Fibroblast of the aortic adventitia (primary cell): ENCODE measurements around the gene AGGF1. TPM values are rescaled to one million over a fixed set of nuclear protein-coding genes. Genes with fewer than 3 reads are reported as not detected.
"Not testable (repeated sequence)": the region's sequence is repeated elsewhere in the genome, so short reads cannot be mapped to it uniquely, and the experiment has no call there.

Experiments used
- DNase-seq: peaks from one replicate; pipeline ENCODE4 v3.0.0-alpha.2; 2010; ENCODE audit warnings: low read depth
- H3K4me3 ChIP-seq: 2 replicates; pipeline ENCODE4 v1.5.1; 2011; ENCODE audit warnings: low read depth, mild to moderate bottlenecking, control low read depth, low read length, moderate library complexity
- total RNA-seq: library from RNA; depleted of rRNA; stranded (reverse); fragments of >200 nt; gene quantifications from 2 replicates; pipeline ENCODE4 v1.2.3, GENCODE V29; 2012; ENCODE audit warnings: low replicate concordance
- TF ChIP-seq, protein P1 (sequence below): IDR thresholded peaks from 2 replicates; pipeline ENCODE4 v1.5.1; 2011; ENCODE audit warnings: mild to moderate bottlenecking, low read length, control low read depth, inconsistent platforms; ENCODE audit not compliant: insufficient read depth

AGGF1 gene
- total RNA-seq, 1 donor, result 22.5 TPM

DNA sequence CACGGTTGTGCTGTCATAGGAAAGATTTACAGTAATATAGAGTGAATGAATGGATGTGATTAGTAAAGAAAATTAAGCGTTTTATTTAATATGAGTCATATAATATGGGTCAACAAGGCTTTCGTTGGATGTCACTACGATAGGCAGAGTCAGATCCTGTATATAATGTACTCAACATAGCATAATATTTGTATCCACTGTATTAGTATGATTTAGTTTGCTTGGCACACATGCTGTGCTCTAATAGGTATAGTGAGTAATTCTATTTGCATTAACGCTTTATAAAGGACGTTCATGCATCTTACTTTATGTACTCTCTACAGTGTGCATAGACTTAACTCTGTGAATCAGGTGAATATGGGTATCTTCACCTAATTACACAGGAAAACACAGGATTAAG, 35.9 kb upstream of the AGGF1 start:
- no peak overlapping the region for H3K4me3 ChIP-seq
- TF ChIP-seq, protein P1, sequence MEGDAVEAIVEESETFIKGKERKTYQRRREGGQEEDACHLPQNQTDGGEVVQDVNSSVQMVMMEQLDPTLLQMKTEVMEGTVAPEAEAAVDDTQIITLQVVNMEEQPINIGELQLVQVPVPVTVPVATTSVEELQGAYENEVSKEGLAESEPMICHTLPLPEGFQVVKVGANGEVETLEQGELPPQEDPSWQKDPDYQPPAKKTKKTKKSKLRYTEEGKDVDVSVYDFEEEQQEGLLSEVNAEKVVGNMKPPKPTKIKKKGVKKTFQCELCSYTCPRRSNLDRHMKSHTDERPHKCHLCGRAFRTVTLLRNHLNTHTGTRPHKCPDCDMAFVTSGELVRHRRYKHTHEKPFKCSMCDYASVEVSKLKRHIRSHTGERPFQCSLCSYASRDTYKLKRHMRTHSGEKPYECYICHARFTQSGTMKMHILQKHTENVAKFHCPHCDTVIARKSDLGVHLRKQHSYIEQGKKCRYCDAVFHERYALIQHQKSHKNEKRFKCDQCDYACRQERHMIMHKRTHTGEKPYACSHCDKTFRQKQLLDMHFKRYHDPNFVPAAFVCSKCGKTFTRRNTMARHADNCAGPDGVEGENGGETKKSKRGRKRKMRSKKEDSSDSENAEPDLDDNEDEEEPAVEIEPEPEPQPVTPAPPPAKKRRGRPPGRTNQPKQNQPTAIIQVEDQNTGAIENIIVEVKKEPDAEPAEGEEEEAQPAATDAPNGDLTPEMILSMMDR, result no peak
- no peak for DNase-seq

DNA sequence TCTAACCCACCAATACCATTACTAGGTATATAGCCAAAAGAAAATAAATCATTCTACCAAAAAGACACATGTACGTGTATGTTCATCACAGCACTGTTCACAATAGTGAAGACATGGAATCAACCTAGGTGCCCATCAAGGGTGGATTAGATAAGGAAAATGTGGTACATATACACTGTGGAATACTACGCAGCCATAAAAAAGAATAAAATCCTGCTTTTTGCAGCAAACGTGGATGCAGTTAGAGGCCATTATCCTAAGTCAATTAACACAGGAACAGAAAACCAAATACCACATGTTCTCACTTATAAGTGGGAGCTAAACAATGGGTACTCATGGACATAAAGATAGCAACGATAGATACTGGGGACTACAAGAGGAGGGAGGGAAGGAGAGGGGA, 32.0 kb upstream of the AGGF1 start:
- not testable (repeated sequence) for DNase-seq, H3K4me3 ChIP-seq

DNA sequence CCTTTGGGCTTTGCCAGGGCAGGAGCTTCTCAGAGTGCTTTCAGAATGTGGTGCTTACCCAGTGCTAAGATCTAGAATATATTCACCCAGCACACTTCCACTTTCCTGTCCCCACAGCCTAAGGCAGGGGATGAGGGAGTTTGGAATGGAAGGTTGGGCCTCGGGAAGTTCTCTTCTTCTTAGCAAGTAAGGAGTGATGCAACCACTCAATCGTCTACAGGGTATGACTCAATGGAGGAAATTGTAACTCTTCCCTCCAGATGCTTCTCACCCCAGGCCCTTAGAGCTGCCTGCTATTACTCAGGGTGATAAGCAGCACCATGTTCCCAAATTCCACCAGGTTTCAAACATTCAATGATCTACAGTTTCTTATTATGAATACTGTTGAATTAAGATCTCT, 30.8 kb upstream of the AGGF1 start:
- DNase-seq, result peak; percentile 56
- TF ChIP-seq, protein P1, result no peak
- no peak overlapping the region for H3K4me3 ChIP-seq

DNA sequence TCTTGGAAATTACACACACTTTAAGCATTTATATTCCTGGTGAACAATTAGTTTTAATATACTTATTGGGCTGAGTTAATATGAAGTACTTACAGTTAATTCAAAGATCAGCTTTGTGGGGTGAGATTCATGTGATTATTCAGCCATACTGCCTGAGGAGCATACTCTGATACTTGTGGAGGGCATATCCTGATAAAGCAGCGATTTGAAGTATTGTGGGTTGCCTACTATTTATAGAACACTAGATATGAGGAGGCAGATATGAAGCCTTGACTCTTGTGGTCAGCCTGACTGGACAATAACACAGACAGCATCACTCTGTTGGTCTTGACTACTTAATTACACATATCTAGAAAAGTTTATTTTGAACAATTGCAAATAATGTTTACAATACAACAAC, 27.0 kb upstream of the AGGF1 start:
- no peak for DNase-seq
- TF ChIP-seq, protein P1, result no peak
- H3K4me3 ChIP-seq, result no peak overlapping the region

DNA sequence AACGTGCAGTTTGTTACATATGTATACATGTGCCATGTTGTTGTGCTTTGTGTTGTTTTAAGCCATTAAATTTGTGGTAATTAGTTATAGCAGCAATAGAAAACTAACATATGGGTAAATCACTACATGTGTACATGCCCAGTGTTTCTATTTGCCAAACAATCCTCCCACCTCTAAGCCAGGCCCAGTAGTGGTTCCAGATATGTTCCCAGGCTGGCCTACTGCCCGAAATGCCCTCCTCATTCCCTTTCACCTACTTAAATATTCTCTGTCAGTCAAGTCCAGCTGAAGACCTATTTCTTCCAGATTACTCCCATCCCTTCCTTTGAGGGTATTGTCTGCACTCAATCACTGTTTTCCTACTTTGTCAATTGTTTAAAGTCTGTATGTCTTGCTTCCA, 24.1 kb upstream of the AGGF1 start:
- no peak overlapping the region for H3K4me3 ChIP-seq
- TF ChIP-seq, protein P1, result no peak
- DNase-seq, result no peak

DNA sequence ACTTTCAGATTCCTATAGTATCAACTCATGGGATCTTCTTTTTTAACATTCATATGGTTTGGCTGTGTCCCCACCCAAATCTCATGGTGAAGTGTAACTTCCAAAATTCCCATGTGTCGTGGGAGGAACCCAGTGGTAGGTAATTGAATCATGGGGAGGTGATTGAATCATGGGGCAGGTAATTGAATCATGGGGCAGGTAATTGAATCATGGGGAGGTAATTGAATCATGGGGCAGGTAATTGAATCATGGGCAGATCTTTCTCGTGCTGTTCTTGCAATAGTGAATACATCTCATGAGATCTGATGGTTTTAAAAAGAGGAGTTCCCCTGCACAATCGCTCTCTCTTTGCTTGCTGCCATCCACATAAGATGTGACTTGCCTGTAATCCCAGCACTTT, 21.8 kb upstream of the AGGF1 start:
- no peak for DNase-seq
- TF ChIP-seq, protein P1, result no peak
- H3K4me3 ChIP-seq, result no peak overlapping the region

DNA sequence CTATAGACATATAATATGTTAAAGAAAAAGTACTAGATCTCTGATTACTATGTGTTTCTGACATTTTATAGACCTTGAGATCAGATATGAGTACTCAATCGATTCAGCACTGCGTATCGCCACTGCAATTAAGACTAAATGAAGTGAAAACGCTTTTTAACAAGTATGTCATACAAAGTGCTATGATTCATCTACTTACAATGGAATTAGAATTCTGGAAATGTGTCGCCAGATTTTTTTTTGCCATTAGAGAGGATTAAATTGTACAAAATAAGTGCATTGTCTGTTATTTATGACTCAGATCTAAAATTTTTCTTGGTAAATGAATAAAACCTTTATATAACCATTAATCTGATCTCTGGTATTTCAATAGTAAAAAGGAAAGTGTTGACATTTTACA, 20.0 kb upstream of the AGGF1 start:
- TF ChIP-seq, protein P1, result no peak
- no peak for DNase-seq
- H3K4me3 ChIP-seq, result no peak overlapping the region

DNA sequence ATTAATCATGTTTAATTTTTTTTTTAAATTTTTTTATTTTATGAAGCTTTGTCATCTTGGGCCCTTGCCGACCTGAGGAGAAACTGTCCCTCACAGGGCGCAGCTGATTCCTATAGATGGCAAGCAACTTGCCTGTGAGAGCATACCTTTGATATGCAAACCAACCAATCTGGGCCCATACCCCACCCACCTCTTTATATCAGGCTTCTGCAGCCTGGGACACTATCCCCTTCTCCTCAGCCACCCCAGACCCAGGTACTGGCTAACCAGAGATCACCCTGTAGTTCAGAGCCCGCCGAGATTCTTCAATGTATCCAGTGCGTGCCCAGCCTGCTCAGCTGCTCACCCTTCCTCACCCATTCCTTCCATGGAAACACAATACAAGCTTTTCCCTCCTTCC, 18.7 kb upstream of the AGGF1 start:
- DNase-seq, result no peak
- H3K4me3 ChIP-seq, result no peak overlapping the region
- TF ChIP-seq, protein P1, result no peak
